Nephron progenitor cell (in vitro differentiated cells): ENCODE results near the gene CCDC70.

Experiments
- DNase-seq: peaks from one replicate; pipeline ENCODE4 v3.0.0; 2021
- H3K27ac Mint-ChIP-seq: 2 replicates; pipeline ENCODE4 v1.8.0; 2021; ENCODE audit warnings: mild to moderate bottlenecking, moderate library complexity, mixed read lengths
- H3K27me3 Mint-ChIP-seq: 2 replicates; pipeline ENCODE4 v1.8.0; 2021; ENCODE audit warnings: mild to moderate bottlenecking, low read depth, mixed read lengths; ENCODE audit not compliant: poor library complexity
- H3K36me3 Mint-ChIP-seq: 2 replicates; pipeline ENCODE4 v1.8.0; 2021; ENCODE audit warnings: low read depth, mixed read lengths
- H3K4me1 Mint-ChIP-seq: 2 replicates; pipeline ENCODE4 v1.8.0; 2021; ENCODE audit warnings: mixed read lengths
- H3K4me3 Mint-ChIP-seq: 2 replicates; pipeline ENCODE4 v1.8.0; 2021; ENCODE audit warnings: mild to moderate bottlenecking, moderate library complexity, mixed read lengths
- H3K9me3 Mint-ChIP-seq: 2 replicates; pipeline ENCODE4 v1.8.0; 2021; ENCODE audit warnings: mild to moderate bottlenecking, moderate library complexity, mixed read lengths
- TF ChIP-seq, protein P1 (sequence below): fragments of 200-600 bp; sonication (generic); IDR thresholded peaks from 2 replicates; pipeline ENCODE4 v1.5.0; 2021; ENCODE audit warnings: antibody characterized with exemption

CCDC70 gene

GRCh38 chr13:51826606-51827005, 35.2 kb upstream of the CCDC70 start:
- H3K27me3 Mint-ChIP-seq: peaks cover 11% of the 10 kb centered on the region
- no peaks in the 10 kb centered on the region for H3K4me1 Mint-ChIP-seq
- no peaks in the 10 kb centered on the region for H3K9me3 Mint-ChIP-seq
- no peaks in the 10 kb centered on the region for H3K36me3 Mint-ChIP-seq
- no peak overlapping the region for H3K27ac Mint-ChIP-seq
- no peak overlapping the region for H3K4me3 Mint-ChIP-seq
- TF ChIP-seq, protein P1, sequence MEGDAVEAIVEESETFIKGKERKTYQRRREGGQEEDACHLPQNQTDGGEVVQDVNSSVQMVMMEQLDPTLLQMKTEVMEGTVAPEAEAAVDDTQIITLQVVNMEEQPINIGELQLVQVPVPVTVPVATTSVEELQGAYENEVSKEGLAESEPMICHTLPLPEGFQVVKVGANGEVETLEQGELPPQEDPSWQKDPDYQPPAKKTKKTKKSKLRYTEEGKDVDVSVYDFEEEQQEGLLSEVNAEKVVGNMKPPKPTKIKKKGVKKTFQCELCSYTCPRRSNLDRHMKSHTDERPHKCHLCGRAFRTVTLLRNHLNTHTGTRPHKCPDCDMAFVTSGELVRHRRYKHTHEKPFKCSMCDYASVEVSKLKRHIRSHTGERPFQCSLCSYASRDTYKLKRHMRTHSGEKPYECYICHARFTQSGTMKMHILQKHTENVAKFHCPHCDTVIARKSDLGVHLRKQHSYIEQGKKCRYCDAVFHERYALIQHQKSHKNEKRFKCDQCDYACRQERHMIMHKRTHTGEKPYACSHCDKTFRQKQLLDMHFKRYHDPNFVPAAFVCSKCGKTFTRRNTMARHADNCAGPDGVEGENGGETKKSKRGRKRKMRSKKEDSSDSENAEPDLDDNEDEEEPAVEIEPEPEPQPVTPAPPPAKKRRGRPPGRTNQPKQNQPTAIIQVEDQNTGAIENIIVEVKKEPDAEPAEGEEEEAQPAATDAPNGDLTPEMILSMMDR: no peak
- no peak for DNase-seq

GRCh38 chr13:51827254-51827653, 34.5 kb upstream of the CCDC70 start:
- H3K27ac Mint-ChIP-seq: no peak overlapping the region
- DNase-seq: no peak
- H3K27me3 Mint-ChIP-seq: peaks cover 8% of the 10 kb centered on the region
- no peak overlapping the region for H3K4me3 Mint-ChIP-seq
- no peaks in the 10 kb centered on the region for H3K9me3 Mint-ChIP-seq
- no peaks in the 10 kb centered on the region for H3K4me1 Mint-ChIP-seq
- TF ChIP-seq, protein P1: no peak
- H3K36me3 Mint-ChIP-seq: no peaks in the 10 kb centered on the region

DNA sequence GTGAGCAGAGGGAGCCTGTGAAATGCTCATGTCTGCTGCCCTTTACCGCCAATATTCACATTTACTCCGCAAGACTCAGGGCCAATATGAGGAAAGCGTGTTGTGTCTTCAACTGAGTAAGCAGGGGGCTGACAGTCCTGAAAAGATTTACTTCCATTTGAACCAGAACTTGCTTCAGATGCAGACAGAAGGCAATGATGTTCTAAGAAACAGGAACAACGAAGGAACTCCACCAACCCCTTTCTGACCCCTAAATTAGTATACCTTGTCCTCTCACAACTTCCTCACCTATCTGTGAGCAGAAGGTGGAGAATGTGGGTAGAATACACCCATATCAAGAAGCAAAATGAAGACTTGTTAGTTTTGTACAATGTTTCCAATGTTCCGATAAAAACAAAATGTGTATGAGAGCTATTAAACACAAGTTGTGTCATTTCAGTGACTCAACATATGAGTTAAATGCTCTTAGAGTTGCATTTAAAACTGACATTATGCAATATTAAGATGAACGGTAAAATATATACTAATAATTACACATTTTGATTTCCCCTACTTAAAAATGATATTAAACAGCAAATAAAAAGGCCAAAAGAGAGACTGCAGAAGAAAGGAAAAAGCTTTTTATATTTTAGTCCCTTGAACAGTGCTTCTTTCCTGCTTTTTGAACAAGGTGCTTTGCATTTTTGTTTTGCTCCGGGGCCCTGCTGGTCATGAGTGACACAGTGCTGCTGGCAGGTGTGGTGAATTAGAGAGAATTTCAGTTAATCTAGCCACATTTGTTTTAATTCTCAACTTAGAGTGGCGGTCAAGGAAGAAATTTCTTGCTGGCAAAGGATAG, 32.8 kb upstream of the CCDC70 start:
- TF ChIP-seq, protein P1: no peak
- Mint-ChIP-seq H3K9me3 (no peaks in the 10 kb centered on the region), H3K27ac (no peak overlapping the region)

GRCh38 chr13:51829568-51829899, 32.2 kb upstream of the CCDC70 start:
- Mint-ChIP-seq H3K27ac (no peak overlapping the region), H3K9me3 (no peaks in the 10 kb centered on the region), H3K4me1 (no peaks in the 10 kb centered on the region), H3K4me3 (no peak overlapping the region), H3K27me3 (peaks cover 14% of the 10 kb centered on the region), H3K36me3 (no peaks in the 10 kb centered on the region)
- TF ChIP-seq, protein P1: no peak
- DNase-seq: no peak

More for the DNA sequence above, 32.8 kb upstream of the CCDC70 start:
- no peaks in the 10 kb centered on the region for H3K36me3 Mint-ChIP-seq
- no peaks in the 10 kb centered on the region for H3K4me1 Mint-ChIP-seq
- no peak overlapping the region for H3K4me3 Mint-ChIP-seq
- H3K27me3 Mint-ChIP-seq: peaks cover 11% of the 10 kb centered on the region
- no peak for DNase-seq

DNA sequence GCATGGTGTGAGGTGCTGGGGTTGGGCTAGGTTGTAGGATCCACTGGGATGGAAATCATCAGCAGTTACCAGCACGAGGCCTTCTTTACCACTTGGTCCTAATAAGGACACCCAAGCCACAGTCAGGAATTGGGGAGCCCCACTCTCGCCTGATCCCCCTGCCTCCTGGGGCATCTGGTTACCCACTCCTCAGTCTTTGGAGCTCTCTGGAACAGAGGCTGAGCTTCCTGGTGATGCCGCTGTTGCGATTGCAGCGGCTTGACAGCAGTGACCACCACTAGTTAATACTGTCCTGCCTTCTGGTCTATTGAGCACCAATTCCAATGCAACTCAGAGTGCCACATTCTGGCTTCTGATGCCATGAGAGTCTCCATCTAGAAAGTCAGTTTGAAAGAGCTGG, 30.2 kb upstream of the CCDC70 start:
- Mint-ChIP-seq H3K4me3 (no peak overlapping the region), H3K9me3 (no peaks in the 10 kb centered on the region), H3K27me3 (peaks cover 14% of the 10 kb centered on the region), H3K4me1 (no peaks in the 10 kb centered on the region), H3K27ac (no peak overlapping the region), H3K36me3 (no peaks in the 10 kb centered on the region)
- no peak for DNase-seq
- TF ChIP-seq, protein P1: no peak
